Esophagus squamous epithelium (tissue), 4 donors: ENCODE measurements around the gene HTR2B.

ENCODE experiments used
- CTCF ChIP-seq, 6 experiments: fragments of 450-650 bp in 4 of 6; fragments of 200-600 bp in 2 of 6; sonication (generic) in 2 of 6; IDR thresholded peaks; one replicate each; pipeline ENCODE4 v1.5.1; 2016 to 2019; ENCODE audit warnings: antibody characterized with exemption in 6 of 6, mild to moderate bottlenecking in 4 of 6, moderate library complexity in 4 of 6
- POLR2A ChIP-seq, 4 donors: fragments of 450-650 bp; IDR thresholded peaks; one replicate each; pipeline ENCODE4 v1.6.1; 2017; ENCODE audit warnings: antibody characterized with exemption in 4 of 4, mild to moderate bottlenecking in 4 of 4, moderate library complexity in 3 of 4

- TF ChIP-seq CTCF (IDR thresholded peaks at IDR 0.05) (no peak), POLR2A (IDR thresholded peaks at IDR 0.05) (no peak)
Measured at GRCh38 chr2:231134910-231135655, 10.2 kb upstream of the HTR2B start.
